Stimulated activated effector memory CD8-positive, alpha-beta T cell treated with anti-CD3 and anti-CD28 coated beads, Interleukin-12 subunit alpha, Interleukin-12 subunit beta, amount 100 ng/mL, for 72 hours (primary cell): ENCODE data around the gene TMX4.
"Not testable (repeated sequence)": the region's sequence is repeated elsewhere in the genome, so short reads cannot be mapped to it uniquely, and the experiment has no call there.

Source experiments
- ATAC-seq: fragments of 150-1000 bp; cut with Tn5 transposase; 2 replicates; pipeline ENCODE4 v1.10.0; 2021
- DNase-seq, 2 donors: peaks; one replicate each; pipeline ENCODE4 v3.0.0; 2021 to 2022; ENCODE audit warnings: low spot score in 2 of 2
- H3K27ac Mint-ChIP-seq: one replicate; pipeline ENCODE4 v1.8.0; 2022; ENCODE audit warnings: mild to moderate bottlenecking, mixed read lengths
- H3K36me3 Mint-ChIP-seq: one replicate; pipeline ENCODE4 v1.8.0; 2022; ENCODE audit warnings: mild to moderate bottlenecking, mixed read lengths
- H3K4me1 Mint-ChIP-seq: one replicate; pipeline ENCODE4 v1.8.0; 2022; ENCODE audit warnings: mixed read lengths
- H3K4me3 Mint-ChIP-seq: one replicate; pipeline ENCODE4 v1.8.0; 2022; ENCODE audit warnings: mild to moderate bottlenecking, mixed read lengths
- H3K9me3 Mint-ChIP-seq: one replicate; pipeline ENCODE4 v1.8.0; 2022; ENCODE audit warnings: mixed read lengths

Gene TMX4

DNA sequence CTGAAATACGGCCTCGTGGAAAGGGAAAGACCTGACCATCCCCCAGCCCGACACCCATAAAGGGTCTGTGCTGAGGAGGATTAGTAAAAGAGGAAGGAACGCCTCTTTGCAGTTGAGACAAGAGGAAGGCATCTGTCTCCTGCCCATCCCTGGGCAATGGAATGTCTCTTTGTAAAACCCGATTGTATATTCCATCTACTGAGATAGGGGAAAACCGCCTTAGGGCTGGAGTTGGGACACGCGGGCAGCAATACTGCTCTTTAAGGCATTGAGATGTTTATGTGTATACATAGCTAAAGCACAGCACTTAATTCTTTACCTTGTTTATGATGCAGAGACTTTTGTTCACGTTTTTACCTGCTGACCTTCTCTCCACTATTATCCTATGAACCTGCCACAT is 63.0 kb downstream of the TMX4 start:
- H3K36me3 Mint-ChIP-seq, H3K9me3 Mint-ChIP-seq, H3K4me3 Mint-ChIP-seq, H3K4me1 Mint-ChIP-seq, ATAC-seq, H3K27ac Mint-ChIP-seq, DNase-seq: not testable (repeated sequence)

- Mint-ChIP-seq H3K9me3 (peaks cover 9% of the 10 kb centered on the region), H3K4me1 (no peaks in the 10 kb centered on the region), H3K4me3 (no peak overlapping the region), H3K36me3 (no peaks in the 10 kb centered on the region), H3K27ac (no peak overlapping the region)
- ATAC-seq (no peak), DNase-seq (no peak)
Observed at GRCh38 chr20:7950387-7950786, 69.2 kb downstream of the TMX4 start.

- ATAC-seq (no peak), DNase-seq (no peak)
- Mint-ChIP-seq H3K27ac (no peak overlapping the region), H3K9me3 (peaks cover 9% of the 10 kb centered on the region), H3K4me3 (no peak overlapping the region), H3K4me1 (no peaks in the 10 kb centered on the region), H3K36me3 (no peaks in the 10 kb centered on the region)
Observed at GRCh38 chr20:7943891-7944290, 75.7 kb downstream of the TMX4 start.

DNA sequence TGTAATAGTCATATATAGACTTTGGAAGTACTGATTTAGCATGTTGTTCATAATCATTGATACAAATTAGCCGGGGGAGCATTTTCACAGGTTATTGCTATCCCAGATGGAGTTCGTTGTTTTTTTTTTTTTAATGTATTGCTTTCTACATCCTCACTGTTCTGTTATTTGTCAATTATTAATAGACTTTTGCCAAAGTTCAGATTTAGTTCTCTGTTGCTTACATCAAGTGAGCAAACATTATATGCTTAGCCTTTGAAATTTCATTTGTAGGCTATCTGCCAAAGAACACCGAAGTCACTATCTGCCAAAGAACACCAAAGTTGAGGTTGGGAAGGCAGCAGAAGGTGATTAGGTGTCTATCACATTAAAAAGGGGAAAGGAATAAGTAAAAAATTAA is 79.2 kb downstream of the TMX4 start, which contains the start of gene HAO1:
HAO1 (minus strand) TSS at position 118 of the 400 bp plus-strand sequence; CDS start at position 82, 36 bp downstream.
- DNase-seq = no peak
- no peak within 1 kb of the TSS for H3K27ac Mint-ChIP-seq
- no peaks in the 10 kb centered on the region for H3K9me3 Mint-ChIP-seq
- H3K4me3 Mint-ChIP-seq = no peak within 1 kb of the TSS
- ATAC-seq = no peak
- no peaks in the 10 kb centered on the region for H3K36me3 Mint-ChIP-seq
- H3K4me1 Mint-ChIP-seq = no peaks in the 10 kb centered on the region

- DNase-seq = no peak
- ATAC-seq = no peak
- no peak overlapping the region for H3K27ac Mint-ChIP-seq
- H3K4me3 Mint-ChIP-seq = no peak overlapping the region
- H3K4me1 Mint-ChIP-seq = no peaks in the 10 kb centered on the region
- H3K36me3 Mint-ChIP-seq = no peaks in the 10 kb centered on the region
- H3K9me3 Mint-ChIP-seq = no peaks in the 10 kb centered on the region
Observed at GRCh38 chr20:7939663-7940062, 79.9 kb downstream of the TMX4 start.

GRCh38 chr20:7938058-7938457 is 81.5 kb downstream of the TMX4 start:
- Mint-ChIP-seq H3K4me3 (no peak overlapping the region), H3K27ac (no peak overlapping the region), H3K4me1 (no peaks in the 10 kb centered on the region), H3K36me3 (no peaks in the 10 kb centered on the region), H3K9me3 (no peaks in the 10 kb centered on the region)
- ATAC-seq (no peak), DNase-seq (no peak)

GRCh38 chr20:7937328-7937727 is 82.2 kb downstream of the TMX4 start:
- Mint-ChIP-seq H3K4me1 (no peaks in the 10 kb centered on the region), H3K9me3 (no peaks in the 10 kb centered on the region), H3K4me3 (no peak overlapping the region), H3K27ac (no peak overlapping the region), H3K36me3 (no peaks in the 10 kb centered on the region)
- ATAC-seq (no peak), DNase-seq (no peak)

DNA sequence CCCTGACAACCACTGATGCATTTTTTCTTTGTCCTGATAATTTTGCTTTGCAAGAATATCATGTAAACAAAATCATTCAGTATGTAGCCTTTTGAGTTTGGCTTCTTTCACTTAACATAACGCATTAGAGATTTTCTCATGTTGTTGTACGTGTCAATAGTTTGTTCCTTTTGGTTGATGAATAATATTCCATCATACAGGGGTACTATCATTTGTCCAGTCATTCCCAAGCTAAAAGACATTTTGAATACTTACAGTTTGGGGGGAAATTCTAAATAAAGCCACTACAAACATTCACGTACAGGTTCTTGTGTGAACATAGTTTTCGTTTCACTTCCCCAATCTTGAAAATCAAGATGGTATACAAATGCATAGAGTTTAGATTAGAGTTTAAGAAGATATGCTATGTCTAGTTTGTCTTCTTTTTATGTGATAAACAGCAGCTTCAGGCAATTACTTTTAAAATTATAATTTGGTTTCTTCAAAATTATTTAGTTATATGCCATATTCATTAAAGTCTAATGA is 84.5 kb downstream of the TMX4 start:
- no peaks in the 10 kb centered on the region for H3K4me1 Mint-ChIP-seq
- H3K9me3 Mint-ChIP-seq = no peaks in the 10 kb centered on the region
- no peaks in the 10 kb centered on the region for H3K36me3 Mint-ChIP-seq
- H3K4me3 Mint-ChIP-seq = no peak overlapping the region
- ATAC-seq = no peak
- no peak overlapping the region for H3K27ac Mint-ChIP-seq
- no peak for DNase-seq

GRCh38 chr20:7933346-7933745 is 86.2 kb downstream of the TMX4 start:
- no peaks in the 10 kb centered on the region for H3K36me3 Mint-ChIP-seq
- DNase-seq = no peak

DNA sequence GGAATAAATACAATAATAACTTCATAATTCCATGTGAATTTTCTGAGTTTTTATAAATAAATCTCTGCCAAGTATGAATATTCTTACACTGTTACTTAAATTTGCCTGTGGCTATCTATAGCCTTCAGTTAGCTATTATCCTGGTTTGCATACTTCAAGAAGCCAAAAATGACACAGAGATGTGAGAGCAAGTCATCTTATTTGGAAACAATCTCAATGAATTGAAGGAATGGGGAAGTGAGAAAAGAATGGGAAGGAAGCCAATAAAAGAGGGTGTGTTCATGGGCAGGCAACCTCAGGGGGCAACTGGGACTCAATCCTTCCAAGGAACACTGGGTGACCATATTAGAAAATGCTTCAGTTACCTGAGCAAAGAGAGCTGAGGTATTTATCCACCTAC is 89.2 kb downstream of the TMX4 start:
- Mint-ChIP-seq H3K36me3 (no peaks in the 10 kb centered on the region), H3K4me1 (no peaks in the 10 kb centered on the region), H3K27ac (no peak overlapping the region), H3K9me3 (no peaks in the 10 kb centered on the region), H3K4me3 (no peak overlapping the region)
- ATAC-seq (no peak), DNase-seq (no peak)

More at GRCh38 chr20:7933346-7933745, 86.2 kb downstream of the TMX4 start:
- H3K4me3 Mint-ChIP-seq = no peak overlapping the region
- no peak for ATAC-seq
- H3K9me3 Mint-ChIP-seq = no peaks in the 10 kb centered on the region
- no peaks in the 10 kb centered on the region for H3K4me1 Mint-ChIP-seq
- no peak overlapping the region for H3K27ac Mint-ChIP-seq
